ENCODE data around the gene SPA17.

The SPA17 gene

GRCh38 chr11:124743050-124743449 lies 69.3 kb downstream of the SPA17 start:
- Histone ChIP-seq H3K4me3 (IDR thresholded peaks at IDR 0.05; ENCODE audit: insufficient read depth, low read depth, low read length) (no peak overlapping the region), H3K36me3 (ENCODE audit: insufficient read depth) (no peaks in the 10 kb centered on the region), H3K4me2 (no peak overlapping the region), H3K4me1 (ENCODE audit: low read depth, poor library complexity, severe bottlenecking) (no peaks in the 10 kb centered on the region), H4K20me1 (ENCODE audit: insufficient read depth) (no peaks in the 10 kb centered on the region), H2AFZ (ENCODE audit: low read depth) (no peak overlapping the region), H3K27me3 (ENCODE audit: insufficient read depth, low read depth) (no peaks in the 10 kb centered on the region), H3K27ac (no peak overlapping the region), H3K9ac (no peak overlapping the region), H3K79me2 (ENCODE audit: insufficient read depth, low read depth) (no peaks in the 10 kb centered on the region)
- no peak for TF ChIP-seq CTCF (conservative IDR thresholded peaks at IDR 0.05; ENCODE audit: low read depth, low read length)

- H3K4me1 ChIP-seq (ENCODE audit: low read depth, poor library complexity, severe bottlenecking): no peaks in the 10 kb centered on the region
- no peaks in the 10 kb centered on the region for H3K79me2 ChIP-seq (ENCODE audit: insufficient read depth, low read depth)
- H4K20me1 ChIP-seq (ENCODE audit: insufficient read depth): no peaks in the 10 kb centered on the region
- H3K4me2 ChIP-seq: no peak overlapping the region
- H3K27ac ChIP-seq: no peak overlapping the region
- no peaks in the 10 kb centered on the region for H3K27me3 ChIP-seq (ENCODE audit: insufficient read depth, low read depth)
- no peak overlapping the region for H3K4me3 ChIP-seq (IDR thresholded peaks at IDR 0.05; ENCODE audit: insufficient read depth, low read depth, low read length)
- H3K36me3 ChIP-seq (ENCODE audit: insufficient read depth): no peaks in the 10 kb centered on the region
- no peak for TF ChIP-seq CTCF (conservative IDR thresholded peaks at IDR 0.05; ENCODE audit: low read depth, low read length)
- no peak overlapping the region for H2AFZ ChIP-seq (ENCODE audit: low read depth)
- H3K9ac ChIP-seq: no peak overlapping the region
Observed at GRCh38 chr11:124745270-124745834, 71.6 kb downstream of the SPA17 start.

- Histone ChIP-seq H3K4me1 (ENCODE audit: low read depth, poor library complexity, severe bottlenecking) (no peaks in the 10 kb centered on the region), H3K27ac (peak overlapping the region; percentile 58), H4K20me1 (ENCODE audit: insufficient read depth) (no peaks in the 10 kb centered on the region), H3K4me2 (peak overlapping the region; percentile 59), H3K4me3 (IDR thresholded peaks at IDR 0.05; ENCODE audit: insufficient read depth, low read depth, low read length) (no peak overlapping the region), H3K9ac (peak overlapping the region; percentile 27; the same call in 1 of the 2 replicates), H2AFZ (ENCODE audit: low read depth) (peak overlapping the region; percentile 80), H3K27me3 (ENCODE audit: insufficient read depth, low read depth) (no peaks in the 10 kb centered on the region), H3K36me3 (ENCODE audit: insufficient read depth) (no peaks in the 10 kb centered on the region), H3K79me2 (ENCODE audit: insufficient read depth, low read depth) (no peaks in the 10 kb centered on the region)
- TF ChIP-seq CTCF (conservative IDR thresholded peaks at IDR 0.05; ENCODE audit: low read depth, low read length): peak; percentile 6; the same call in 1 of the 2 replicates
Observed at GRCh38 chr11:124745835-124746620, 72.3 kb downstream of the SPA17 start.

DNA sequence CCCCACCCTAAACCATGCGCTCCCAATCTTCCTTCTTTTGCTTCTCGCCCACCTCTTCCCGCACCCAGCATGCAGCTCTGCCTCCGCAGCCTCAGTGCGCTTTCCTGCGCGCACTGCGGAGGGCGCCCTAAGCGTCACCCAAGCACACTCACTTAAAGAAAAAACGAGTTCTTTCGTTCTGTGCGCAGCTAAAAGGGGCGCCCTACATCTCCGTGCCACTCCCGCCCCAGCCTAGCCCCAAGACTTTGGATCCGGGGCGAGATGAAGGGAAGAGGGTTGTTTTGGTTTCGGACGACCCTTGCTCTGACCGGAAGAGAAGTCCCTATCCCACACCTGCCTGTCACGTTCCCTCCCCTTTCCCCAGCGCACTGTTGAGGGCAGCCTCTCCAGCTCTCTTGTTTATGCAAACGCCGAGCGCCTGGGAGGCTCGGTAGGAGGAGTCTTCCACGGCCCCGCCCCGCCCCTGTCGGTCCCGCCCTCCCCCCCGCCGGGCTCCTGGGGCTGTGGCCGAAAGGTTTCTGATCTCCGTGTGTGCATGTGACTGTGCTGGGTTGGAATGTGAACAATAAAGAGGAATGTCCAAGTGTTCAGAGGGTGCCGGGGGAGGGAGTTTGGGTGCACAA lies 73.0 kb downstream of the SPA17 start:
- peak overlapping the region; percentile 58 for H3K27ac ChIP-seq
- H3K79me2 ChIP-seq (ENCODE audit: insufficient read depth, low read depth): no peaks in the 10 kb centered on the region
- H4K20me1 ChIP-seq (ENCODE audit: insufficient read depth): no peaks in the 10 kb centered on the region
- peak overlapping the region; percentile 60; the same call in 1 of the 2 replicates for H3K4me2 ChIP-seq
- H3K4me1 ChIP-seq (ENCODE audit: low read depth, poor library complexity, severe bottlenecking): no peaks in the 10 kb centered on the region
- no peaks in the 10 kb centered on the region for H3K36me3 ChIP-seq (ENCODE audit: insufficient read depth)
- H3K4me3 ChIP-seq (IDR thresholded peaks at IDR 0.05; ENCODE audit: insufficient read depth, low read depth, low read length): no peak overlapping the region
- H2AFZ ChIP-seq (ENCODE audit: low read depth): peak overlapping the region; percentile 80
- H3K9ac ChIP-seq: peak overlapping the region; percentile 27; the same call in 1 of the 2 replicates
- TF ChIP-seq CTCF (conservative IDR thresholded peaks at IDR 0.05; ENCODE audit: low read depth, low read length): peak; percentile 53
- H3K27me3 ChIP-seq (ENCODE audit: insufficient read depth, low read depth): no peaks in the 10 kb centered on the region
